Right ventricle myocardium inferior (tissue), 1 donor: ENCODE data around the gene PTGFR. TPM values are rescaled to one million over a fixed set of nuclear protein-coding genes. Genes with fewer than 3 reads are reported as not detected.

ENCODE experiments used
- ATAC-seq: fragments of 200-7000 bp; cut with Tn5 transposase; one replicate; pipeline ENCODE4 v1.9.1; 2020; ENCODE audit warnings: mild to moderate bottlenecking, moderate library complexity
- DNase-seq: peaks from one replicate; pipeline ENCODE4 v3.0.0; 2021; ENCODE audit errors: missing footprints
- intact Hi-C: fragments of 100-400 bp; cut with DNase I; formaldehyde crosslinking; loops from one replicate; pipeline ENCODE4 v1.11.0; 2022
- total RNA-seq: library from RNA; stranded (reverse); fragmentation: NEBNext Ultra II Directional; extraction: Animal tissue kit (Norgen Biotek cat#: 25700); gene quantifications from one replicate; pipeline ENCODE4 v1.2.1, GENCODE V29; 2021
- donor health status: DM: no; HTN: yes; CAD: no; lungs with severe emphysema.

The PTGFR gene
- total RNA-seq, 1 donor from 2014 or later = 1.3 TPM

GRCh38 chr1:78511334-78511733, 20.6 kb downstream of the PTGFR start:
- intact Hi-C loops = no loop called here
- ATAC-seq (no peak), DNase-seq (no peak)

- DNase-seq (no peak), ATAC-seq (no peak)
- intact Hi-C loops = no loop called here
Measured at GRCh38 chr1:78516716-78517115, 25.9 kb downstream of the PTGFR start.

GRCh38 chr1:78519446-78519845, 28.7 kb downstream of the PTGFR start:
- intact Hi-C loops = no loop called here
- ATAC-seq (no peak), DNase-seq (no peak)

GRCh38 chr1:78520216-78520615, 29.4 kb downstream of the PTGFR start:
- intact Hi-C loops = no loop called here
- no peak for DNase-seq
- no peak for ATAC-seq

GRCh38 chr1:78520843-78521242, 30.1 kb downstream of the PTGFR start:
- intact Hi-C loops = no loop called here
- ATAC-seq = no peak
- DNase-seq = no peak

- ATAC-seq = no peak
Measured at GRCh38 chr1:78522136-78522535, 31.4 kb downstream of the PTGFR start.

GRCh38 chr1:78526496-78526895, 35.7 kb downstream of the PTGFR start:
- ATAC-seq = no peak
- DNase-seq = no peak
- intact Hi-C loops = no loop called here

More at GRCh38 chr1:78522136-78522535, 31.4 kb downstream of the PTGFR start:
- intact Hi-C loops = no loop called here
- no peak for DNase-seq

- intact Hi-C loops = no loop called here
- no peak for DNase-seq
- ATAC-seq = no peak
Measured at GRCh38 chr1:78527706-78528105, 36.9 kb downstream of the PTGFR start.

GRCh38 chr1:78533527-78533926, 42.8 kb downstream of the PTGFR start:
- ATAC-seq = no peak
- intact Hi-C loops = no loop called here
- DNase-seq = no peak

- ATAC-seq = no peak
- intact Hi-C loops = no loop called here
- DNase-seq = no peak
Measured at GRCh38 chr1:78535286-78535685, 44.5 kb downstream of the PTGFR start.

GRCh38 chr1:78536427-78536826, 45.7 kb downstream of the PTGFR start:
- ATAC-seq (no peak), DNase-seq (no peak)
- intact Hi-C loops = no loop called here

- ATAC-seq (no peak), DNase-seq (no peak)
- intact Hi-C loops = no loop called here
Measured at GRCh38 chr1:78540048-78540447, 49.3 kb downstream of the PTGFR start.

- intact Hi-C loops = no loop called here
- DNase-seq = no peak
- no peak for ATAC-seq
Measured at GRCh38 chr1:78541479-78541878, 50.7 kb downstream of the PTGFR start.

GRCh38 chr1:78543941-78544643, 53.3 kb downstream of the PTGFR start:
- intact Hi-C loops = no loop called here
- no peak for DNase-seq
- no peak for ATAC-seq

- ATAC-seq (no peak), DNase-seq (no peak)
- intact Hi-C loops = no loop called here
Measured at GRCh38 chr1:78547081-78547480, 56.3 kb downstream of the PTGFR start.

GRCh38 chr1:78549331-78549730, 58.6 kb downstream of the PTGFR start:
- intact Hi-C loops = no loop called here
- DNase-seq = no peak
- no peak for ATAC-seq

- DNase-seq (no peak), ATAC-seq (no peak)
- intact Hi-C loops = no loop called here
Measured at GRCh38 chr1:78549891-78550290, 59.1 kb downstream of the PTGFR start.

GRCh38 chr1:78553859-78554258, 63.1 kb downstream of the PTGFR start:
- intact Hi-C loops = no loop called here
- no peak for ATAC-seq

GRCh38 chr1:78554840-78555239, 64.1 kb downstream of the PTGFR start:
- intact Hi-C loops = no loop called here
- no peak for DNase-seq
- ATAC-seq = no peak

More at GRCh38 chr1:78553859-78554258, 63.1 kb downstream of the PTGFR start:
- DNase-seq = no peak

GRCh38 chr1:78559680-78560079, 68.9 kb downstream of the PTGFR start:
- DNase-seq = no peak
- no peak for ATAC-seq
- intact Hi-C loops = no loop called here

- DNase-seq (no peak), ATAC-seq (no peak)
- intact Hi-C loops = no loop called here
Measured at GRCh38 chr1:78560811-78561210, 70.0 kb downstream of the PTGFR start.
